HepG2 (cell line): ENCODE measurements around the gene AGAP1. TPM values are rescaled to one million over a fixed set of nuclear protein-coding genes. Genes with fewer than 3 reads are reported as not detected.

Experiments
- ATAC-seq: fragments of 200-7000 bp; cut with Tn5 transposase; 3 replicates; pipeline ENCODE4 v1.9.1; 2020; ENCODE audit warnings: mild to moderate bottlenecking, moderate library complexity
- BruUV-seq: library from RNA; stranded (reverse); fragments of 400-500 nt; replicated peaks from 2 replicates; lab custom pipeline; 2021; lab: Mats Ljungman, UMichigan
- CTCF ChIA-PET: fragments of 300-600 bp; formaldehyde crosslinking; extraction: SDS; loops from one replicate; lab custom pipeline; 2021; ENCODE audit warnings: low total read pairs, inconsistent platforms, low intra/inter-chr PET ratio; lab: Yijun Ruan, JAX
- POLR2A ChIA-PET: fragments of 350-600 bp; sonication (Branson Sonifier 250); formaldehyde crosslinking; loops from one replicate; lab custom pipeline; 2020; ENCODE audit warnings: antibody characterized with exemption, inconsistent platforms; lab: Yijun Ruan, JAX
- DNase-seq: peaks from one replicate; pipeline ENCODE4 v3.0.0-alpha.2; 2015; ENCODE audit warnings: low spot score
- FAIRE-seq: peaks from 3 replicates; lab custom pipeline; 2011; peaks lifted over from hg19 to GRCh38; lab: Jason Lieb, UNC
- H2AFZ ChIP-seq: one replicate; pipeline ENCODE4 v1.6.1; 2011; ENCODE audit warnings: low read length, inconsistent platforms
- H3K27ac ChIP-seq: fragments of 300-600 bp; 3 replicates; pipeline ENCODE4 v1.8.0; 2011; ENCODE audit warnings: mixed run types, mild to moderate bottlenecking, mixed read lengths, low read length, inconsistent platforms; ENCODE audit not compliant: insufficient read depth; ENCODE audit errors: extremely low read length
- H3K27me3 ChIP-seq, 2 experiments: fragments of 200-600 bp in 1 of 2; 2 replicates in 1 of 2; 3 replicates in 1 of 2; pipeline versions ENCODE4 v1.6.0 to v1.8.0; 2011; ENCODE audit warnings: low read length in 2 of 2, mild to moderate bottlenecking in 2 of 2, moderate library complexity in 2 of 2, inconsistent platforms in 1 of 2; ENCODE audit not compliant: insufficient read depth in 2 of 2, control insufficient read depth in 1 of 2
- H3K36me3 ChIP-seq, 2 experiments: fragments of 200-600 bp in 1 of 2; replicated peaks in 1 of 2; 2 replicates in 1 of 2; 3 replicates in 1 of 2; pipeline versions ENCODE4 v1.5.1 to v1.8.0; 2011; ENCODE audit warnings: low read length in 2 of 2, inconsistent platforms in 1 of 2; ENCODE audit not compliant: insufficient read depth in 2 of 2, control insufficient read depth in 1 of 2
- H3K4me1 ChIP-seq: 2 replicates; pipeline ENCODE4 v1.5.1; 2012; ENCODE audit warnings: low read length, inconsistent platforms; ENCODE audit not compliant: insufficient read depth
- H3K4me2 ChIP-seq: 2 replicates; pipeline ENCODE4 v1.6.0; 2011; ENCODE audit warnings: low read depth, low read length, inconsistent platforms
- H3K4me3 ChIP-seq, 3 experiments: fragments of 200-600 bp in 1 of 3; sonication (generic), shearing (Covaris generic) in 1 of 3; replicated peaks in 1 of 3; 2 replicates each; pipeline ENCODE4 v1.5.1; 2011 to 2016; ENCODE audit warnings: low read length in 3 of 3, inconsistent platforms in 2 of 3, low read depth in 2 of 3, mild to moderate bottlenecking in 2 of 3, control low read depth in 1 of 3, mixed read lengths in 1 of 3; ENCODE audit not compliant: insufficient read depth in 1 of 3
- H3K79me2 ChIP-seq: one replicate; pipeline ENCODE4 v1.6.1; 2011; ENCODE audit warnings: low read length, inconsistent platforms; ENCODE audit not compliant: insufficient read depth
- H3K9ac ChIP-seq: 2 replicates; pipeline ENCODE4 v1.6.0; 2011; ENCODE audit warnings: mild to moderate bottlenecking, low read depth, low read length, inconsistent platforms; ENCODE audit not compliant: insufficient read depth
- H3K9me3 ChIP-seq: 2 replicates; pipeline ENCODE4 v1.5.1; 2012; ENCODE audit warnings: mild to moderate bottlenecking, low read length
- H4K20me1 ChIP-seq: 2 replicates; pipeline ENCODE4 v1.6.0; 2011; ENCODE audit warnings: inconsistent platforms, mild to moderate bottlenecking, low read length, moderate library complexity; ENCODE audit not compliant: insufficient read depth
- GMEB1 ChIP-seq: sonication (generic); formaldehyde crosslinking; IDR thresholded peaks from 2 replicates; pipeline ENCODE4 v1.5.1; 2020; ENCODE audit warnings: missing genetic modification reagents, mild to moderate bottlenecking, borderline replicate concordance
- IKZF5 ChIP-seq: IDR thresholded peaks from 2 replicates; pipeline ENCODE4 v1.6.1; 2018; ENCODE audit warnings: missing genetic modification reagents, mild to moderate bottlenecking, missing compliant biosample characterization
- MXD4 ChIP-seq: IDR thresholded peaks from 2 replicates; pipeline ENCODE4 v1.6.1; 2016; ENCODE audit warnings: mild to moderate bottlenecking, missing biosample characterization, missing genetic modification reagents
- NFATC3 ChIP-seq: sonication (generic); formaldehyde crosslinking; IDR thresholded peaks from 2 replicates; pipeline ENCODE4 v1.5.1; 2020; ENCODE audit warnings: mild to moderate bottlenecking, missing genetic modification reagents
- NR3C1 ChIP-seq: sonication (generic); formaldehyde crosslinking; IDR thresholded peaks from 2 replicates; pipeline ENCODE4 v1.4.0; 2020; ENCODE audit warnings: missing genetic modification reagents
- WGBS: methylation state at CpG from one replicate; pipeline ENCODE4 v1.1.6; 2017; ENCODE audit warnings: low lambda C conversion rate; 5-methylcytosine and 5-hydroxymethylcytosine counted together
- in situ Hi-C: cut with HindIII; loops from 2 replicates; pipeline ENCODE4 v1.10.0; 2017; ENCODE audit warnings: low pct_unique_long_range_greater_than_20kb; ENCODE audit not compliant: extremely low pct_ligation_motif_present
- intact Hi-C: fragments of 100-400 bp; cut with micrococcal nuclease; formaldehyde crosslinking; loops from one replicate; pipeline ENCODE4 v1.10.0; 2022; ENCODE audit not compliant: unreplicated experiment
- polyA plus RNA-seq, 8 experiments: library from polyadenylated mRNA; depleted of rRNA in 3 of 8; stranded (reverse) in 7 of 8; unstranded in 1 of 8; fragments of >200 nt; fragmentation: Illumina TruSeq in 4 of 8; extraction: Trizol in 4 of 8; gene quantifications; 2 replicates each; pipeline versions ENCODE4 v1.2.1 to v1.2.3, GENCODE V29; 2011 to 2016; ENCODE audit warnings: low read depth in 4 of 8, missing spikeins in 1 of 8, mixed read lengths in 1 of 8; ENCODE audit not compliant: insufficient read depth in 1 of 8
- total RNA-seq, 5 experiments: library from RNA; depleted of rRNA; stranded (reverse); fragments of >200 nt; fragmentation: Illumina TruSeq; extraction: Trizol; gene quantifications; 2 replicates each; pipeline ENCODE4 v1.2.3, GENCODE V29; 2016; ENCODE audit warnings: low read depth in 1 of 5
- TF ChIP-seq, protein P1 (sequence below): sonication (generic); formaldehyde crosslinking; IDR thresholded peaks from 2 replicates; pipeline ENCODE4 v1.9.0; 2021; ENCODE audit warnings: missing genetic modification reagents, mild to moderate bottlenecking, borderline replicate concordance
- TF ChIP-seq, protein P2 (sequence below): IDR thresholded peaks from 2 replicates; pipeline ENCODE4 v1.6.1; 2016

Gene AGAP1
- total and polyA plus RNA-seq, 2 of the 13 experiments (the other 11 are each of a cell fraction or from before 2014, with no cell fraction given), result 21.2 to 32.7 TPM

GRCh38 chr2:235461763-235462414, 32.0 kb upstream of the AGAP1 start:
- Histone ChIP-seq H3K4me2 (no peak overlapping the region), H3K4me1 (peaks cover 14% of the 10 kb centered on the region), H3K36me3 (no peaks in the 10 kb centered on the region), H3K9me3 (no peaks in the 10 kb centered on the region), H3K9ac (no peak overlapping the region), H3K79me2 (no peaks in the 10 kb centered on the region), H4K20me1 (no peaks in the 10 kb centered on the region), H3K4me3 (no peak overlapping the region), H3K27ac (no peak overlapping the region), H3K27me3 (peaks cover 3 to 22% of the 10 kb centered on the region in 2 experiments; a peak in 3 of 5 replicates), H2AFZ (no peak overlapping the region)
- ChIA-PET CTCF (no interaction called here), POLR2A (no interaction called here)
- intact Hi-C loops (no loop called here), in situ Hi-C loops (no loop called here)
- 48% methylated on average over 12 of the region's 12 CpGs for WGBS
- FAIRE-seq (no peak), ATAC-seq (no peak), DNase-seq (no peak)
- TF ChIP-seq, protein P1, sequence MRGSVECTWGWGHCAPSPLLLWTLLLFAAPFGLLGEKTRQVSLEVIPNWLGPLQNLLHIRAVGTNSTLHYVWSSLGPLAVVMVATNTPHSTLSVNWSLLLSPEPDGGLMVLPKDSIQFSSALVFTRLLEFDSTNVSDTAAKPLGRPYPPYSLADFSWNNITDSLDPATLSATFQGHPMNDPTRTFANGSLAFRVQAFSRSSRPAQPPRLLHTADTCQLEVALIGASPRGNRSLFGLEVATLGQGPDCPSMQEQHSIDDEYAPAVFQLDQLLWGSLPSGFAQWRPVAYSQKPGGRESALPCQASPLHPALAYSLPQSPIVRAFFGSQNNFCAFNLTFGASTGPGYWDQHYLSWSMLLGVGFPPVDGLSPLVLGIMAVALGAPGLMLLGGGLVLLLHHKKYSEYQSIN (CRISPR knock-in tag), result no peak
- no peak for TF ChIP-seq NR3C1
- no TSS peak for BruUV-seq

GRCh38 chr2:235462415-235462790, 31.4 kb upstream of the AGAP1 start:
- H3K4me3 ChIP-seq, result no peak overlapping the region
- H3K36me3 ChIP-seq, result no peaks in the 10 kb centered on the region
- intact Hi-C loops (no loop called here), in situ Hi-C loops (no loop called here)
- H3K4me2 ChIP-seq, result no peak overlapping the region
- H3K9me3 ChIP-seq, result no peaks in the 10 kb centered on the region
- no peak overlapping the region for H3K9ac ChIP-seq
- no peak overlapping the region for H3K27ac ChIP-seq
- H3K27me3 ChIP-seq, result peaks cover 3 to 17% of the 10 kb centered on the region in 2 experiments; a peak in 3 of 5 replicates
- no peaks in the 10 kb centered on the region for H4K20me1 ChIP-seq
- TF ChIP-seq, protein P2, sequence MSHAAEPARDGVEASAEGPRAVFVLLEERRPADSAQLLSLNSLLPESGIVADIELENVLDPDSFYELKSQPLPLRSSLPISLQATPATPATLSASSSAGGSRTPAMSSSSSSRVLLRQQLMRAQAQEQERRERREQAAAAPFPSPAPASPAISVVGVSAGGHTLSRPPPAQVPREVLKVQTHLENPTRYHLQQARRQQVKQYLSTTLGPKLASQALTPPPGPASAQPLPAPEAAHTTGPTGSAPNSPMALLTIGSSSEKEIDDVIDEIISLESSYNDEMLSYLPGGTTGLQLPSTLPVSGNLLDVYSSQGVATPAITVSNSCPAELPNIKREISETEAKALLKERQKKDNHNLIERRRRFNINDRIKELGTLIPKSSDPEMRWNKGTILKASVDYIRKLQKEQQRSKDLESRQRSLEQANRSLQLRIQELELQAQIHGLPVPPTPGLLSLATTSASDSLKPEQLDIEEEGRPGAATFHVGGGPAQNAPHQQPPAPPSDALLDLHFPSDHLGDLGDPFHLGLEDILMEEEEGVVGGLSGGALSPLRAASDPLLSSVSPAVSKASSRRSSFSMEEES (CRISPR knock-in tag), result no peak
- no peak for TF ChIP-seq IKZF5 (CRISPR knock-in tag)
- no peak for TF ChIP-seq MXD4 (CRISPR knock-in tag)
- TF ChIP-seq GMEB1 (CRISPR knock-in tag), result no peak
- no peak for TF ChIP-seq NFATC3
- ATAC-seq, result no peak
- WGBS, result 12% methylated on average over 4 of the region's 4 CpGs
- H3K4me1 ChIP-seq, result peaks cover 14% of the 10 kb centered on the region
- DNase-seq, result no peak
- FAIRE-seq, result no peak
- POLR2A ChIA-PET, result no interaction called here
- CTCF ChIA-PET, result no interaction called here
- BruUV-seq, result no TSS peak
- H2AFZ ChIP-seq, result no peak overlapping the region
- H3K79me2 ChIP-seq, result no peaks in the 10 kb centered on the region
